K562 (cell line): Measurements from ENCODE around the gene HLF. TPM values are rescaled to one million over a fixed set of nuclear protein-coding genes. Genes with fewer than 3 reads are reported as not detected.

Source experiments
- CAMTA2 ChIP-seq: fragments of 250-450 bp; sonication (Bioruptor Pico); conservative IDR thresholded peaks from 2 replicates; pipeline ENCODE4 v1.5.1; 2022
- JUND ChIP-seq, 2 experiments: IDR thresholded peaks; 2 replicates in 1 of 2; 3 replicates in 1 of 2; pipeline ENCODE4 v1.6.1; 2011; ENCODE audit warnings: borderline replicate concordance in 2 of 2, low read depth in 2 of 2, low read length in 2 of 2, improper control_type of control experiment in 1 of 2, missing biosample characterization in 1 of 2, missing genetic modification characterization in 1 of 2, missing genetic modification reagents in 1 of 2
- MCM2 ChIP-seq: fragments of 450-650 bp; IDR thresholded peaks from 2 replicates; pipeline ENCODE4 v1.6.1; 2017; ENCODE audit warnings: low read depth, mild to moderate bottlenecking
- NFATC3 ChIP-seq: fragments of 450-650 bp; IDR thresholded peaks from 2 replicates; pipeline ENCODE4 v1.6.1; 2017; ENCODE audit warnings: mild to moderate bottlenecking
- RFX5 ChIP-seq: IDR thresholded peaks from 2 replicates; pipeline ENCODE4 v1.6.1; 2011; ENCODE audit warnings: low read depth, mild to moderate bottlenecking, improper control_type of control experiment, low read length
- TBL1XR1 ChIP-seq, 2 experiments: IDR thresholded peaks; 2 replicates each; pipeline ENCODE4 v1.6.1; 2012; ENCODE audit warnings: improper control_type of control experiment in 2 of 2, low read length in 2 of 2, mild to moderate bottlenecking in 1 of 2
- polyA plus RNA-seq, 8 experiments: library from polyadenylated mRNA; depleted of rRNA in 4 of 8; stranded (reverse) in 5 of 8; unstranded in 3 of 8; fragments of >200 nt; fragmentation: Nextera tagmentation in 2 of 8; fragmentation: Illumina TruSeq in 1 of 8; extraction: Ambion mirVana in 2 of 8; extraction: Trizol in 1 of 8; gene quantifications; 2 replicates each; pipeline versions ENCODE4 v1.2.1 to v1.2.3, GENCODE V29; 2011 to 2014; ENCODE audit warnings: inconsistent platforms in 1 of 8, missing spikeins in 1 of 8
- total RNA-seq, 7 experiments: library from RNA; depleted of rRNA in 6 of 7; stranded (reverse); fragments of >200 nt in 6 of 7; fragmentation: Illumina TruSeq in 2 of 7; extraction: Trizol in 2 of 7; gene quantifications; 2 replicates each; pipeline versions ENCODE4 v1.2.1 to v1.2.3, GENCODE V29; 2011 to 2021; ENCODE audit warnings: low replicate concordance in 1 of 7
- TF ChIP-seq, protein P1 (sequence below): sonication (generic); formaldehyde crosslinking; IDR thresholded peaks from 2 replicates; pipeline ENCODE4 v1.8.0; 2023; ENCODE audit warnings: mild to moderate bottlenecking, missing genetic modification reagents
- TF ChIP-seq, protein P2 (sequence below): sonication (generic); formaldehyde crosslinking; IDR thresholded peaks from 2 replicates; pipeline ENCODE4 v1.8.0; 2023; ENCODE audit warnings: missing genetic modification reagents, mild to moderate bottlenecking, borderline replicate concordance

The HLF gene
- total and polyA plus RNA-seq, 9 of the 15 experiments (the other 6 are each of a cell fraction or from before 2014, with no cell fraction given) = 0.03 to 0.24 (median 0.09) TPM

DNA sequence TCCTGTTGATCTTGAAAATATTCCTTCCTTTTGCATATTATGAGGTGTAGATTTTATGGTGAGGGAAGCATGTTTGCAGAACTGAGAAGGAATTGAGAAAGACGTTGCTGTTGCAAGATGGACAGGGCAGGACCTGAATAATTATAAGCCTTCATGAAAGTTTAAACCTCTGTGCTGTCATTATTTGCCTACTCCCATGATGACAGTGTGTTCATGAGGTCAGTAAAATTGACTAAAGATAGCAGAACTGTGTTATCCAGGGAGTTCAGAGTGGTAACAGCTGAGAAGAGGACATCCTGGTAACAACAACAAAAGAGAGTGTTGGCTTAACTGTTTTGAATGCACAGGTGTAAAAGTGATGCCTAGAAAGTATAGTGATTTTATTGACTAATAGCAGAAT is 45.3 kb upstream of the HLF start (continued):
- TF ChIP-seq, protein P1, sequence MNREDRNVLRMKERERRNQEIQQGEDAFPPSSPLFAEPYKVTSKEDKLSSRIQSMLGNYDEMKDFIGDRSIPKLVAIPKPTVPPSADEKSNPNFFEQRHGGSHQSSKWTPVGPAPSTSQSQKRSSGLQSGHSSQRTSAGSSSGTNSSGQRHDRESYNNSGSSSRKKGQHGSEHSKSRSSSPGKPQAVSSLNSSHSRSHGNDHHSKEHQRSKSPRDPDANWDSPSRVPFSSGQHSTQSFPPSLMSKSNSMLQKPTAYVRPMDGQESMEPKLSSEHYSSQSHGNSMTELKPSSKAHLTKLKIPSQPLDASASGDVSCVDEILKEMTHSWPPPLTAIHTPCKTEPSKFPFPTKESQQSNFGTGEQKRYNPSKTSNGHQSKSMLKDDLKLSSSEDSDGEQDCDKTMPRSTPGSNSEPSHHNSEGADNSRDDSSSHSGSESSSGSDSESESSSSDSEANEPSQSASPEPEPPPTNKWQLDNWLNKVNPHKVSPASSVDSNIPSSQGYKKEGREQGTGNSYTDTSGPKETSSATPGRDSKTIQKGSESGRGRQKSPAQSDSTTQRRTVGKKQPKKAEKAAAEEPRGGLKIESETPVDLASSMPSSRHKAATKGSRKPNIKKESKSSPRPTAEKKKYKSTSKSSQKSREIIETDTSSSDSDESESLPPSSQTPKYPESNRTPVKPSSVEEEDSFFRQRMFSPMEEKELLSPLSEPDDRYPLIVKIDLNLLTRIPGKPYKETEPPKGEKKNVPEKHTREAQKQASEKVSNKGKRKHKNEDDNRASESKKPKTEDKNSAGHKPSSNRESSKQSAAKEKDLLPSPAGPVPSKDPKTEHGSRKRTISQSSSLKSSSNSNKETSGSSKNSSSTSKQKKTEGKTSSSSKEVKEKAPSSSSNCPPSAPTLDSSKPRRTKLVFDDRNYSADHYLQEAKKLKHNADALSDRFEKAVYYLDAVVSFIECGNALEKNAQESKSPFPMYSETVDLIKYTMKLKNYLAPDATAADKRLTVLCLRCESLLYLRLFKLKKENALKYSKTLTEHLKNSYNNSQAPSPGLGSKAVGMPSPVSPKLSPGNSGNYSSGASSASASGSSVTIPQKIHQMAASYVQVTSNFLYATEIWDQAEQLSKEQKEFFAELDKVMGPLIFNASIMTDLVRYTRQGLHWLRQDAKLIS (CRISPR knock-in tag) = no peak
- TF ChIP-seq JUND (IDR thresholded peaks at IDR 0.05; ENCODE audit: borderline replicate concordance, low read depth, low read length) (no peak), JUND (tag; IDR thresholded peaks at IDR 0.05; ENCODE audit: borderline replicate concordance, low read depth, low read length) (no peak), CAMTA2 (CRISPR knock-in tag) (no peak), RFX5 (no peak), MCM2 (no peak), NFATC3 (no peak), TBL1XR1 (IDR thresholded peaks at IDR 0.05; ENCODE audit: low read length in 2 of 2) (no peak)
- TF ChIP-seq, protein P2, sequence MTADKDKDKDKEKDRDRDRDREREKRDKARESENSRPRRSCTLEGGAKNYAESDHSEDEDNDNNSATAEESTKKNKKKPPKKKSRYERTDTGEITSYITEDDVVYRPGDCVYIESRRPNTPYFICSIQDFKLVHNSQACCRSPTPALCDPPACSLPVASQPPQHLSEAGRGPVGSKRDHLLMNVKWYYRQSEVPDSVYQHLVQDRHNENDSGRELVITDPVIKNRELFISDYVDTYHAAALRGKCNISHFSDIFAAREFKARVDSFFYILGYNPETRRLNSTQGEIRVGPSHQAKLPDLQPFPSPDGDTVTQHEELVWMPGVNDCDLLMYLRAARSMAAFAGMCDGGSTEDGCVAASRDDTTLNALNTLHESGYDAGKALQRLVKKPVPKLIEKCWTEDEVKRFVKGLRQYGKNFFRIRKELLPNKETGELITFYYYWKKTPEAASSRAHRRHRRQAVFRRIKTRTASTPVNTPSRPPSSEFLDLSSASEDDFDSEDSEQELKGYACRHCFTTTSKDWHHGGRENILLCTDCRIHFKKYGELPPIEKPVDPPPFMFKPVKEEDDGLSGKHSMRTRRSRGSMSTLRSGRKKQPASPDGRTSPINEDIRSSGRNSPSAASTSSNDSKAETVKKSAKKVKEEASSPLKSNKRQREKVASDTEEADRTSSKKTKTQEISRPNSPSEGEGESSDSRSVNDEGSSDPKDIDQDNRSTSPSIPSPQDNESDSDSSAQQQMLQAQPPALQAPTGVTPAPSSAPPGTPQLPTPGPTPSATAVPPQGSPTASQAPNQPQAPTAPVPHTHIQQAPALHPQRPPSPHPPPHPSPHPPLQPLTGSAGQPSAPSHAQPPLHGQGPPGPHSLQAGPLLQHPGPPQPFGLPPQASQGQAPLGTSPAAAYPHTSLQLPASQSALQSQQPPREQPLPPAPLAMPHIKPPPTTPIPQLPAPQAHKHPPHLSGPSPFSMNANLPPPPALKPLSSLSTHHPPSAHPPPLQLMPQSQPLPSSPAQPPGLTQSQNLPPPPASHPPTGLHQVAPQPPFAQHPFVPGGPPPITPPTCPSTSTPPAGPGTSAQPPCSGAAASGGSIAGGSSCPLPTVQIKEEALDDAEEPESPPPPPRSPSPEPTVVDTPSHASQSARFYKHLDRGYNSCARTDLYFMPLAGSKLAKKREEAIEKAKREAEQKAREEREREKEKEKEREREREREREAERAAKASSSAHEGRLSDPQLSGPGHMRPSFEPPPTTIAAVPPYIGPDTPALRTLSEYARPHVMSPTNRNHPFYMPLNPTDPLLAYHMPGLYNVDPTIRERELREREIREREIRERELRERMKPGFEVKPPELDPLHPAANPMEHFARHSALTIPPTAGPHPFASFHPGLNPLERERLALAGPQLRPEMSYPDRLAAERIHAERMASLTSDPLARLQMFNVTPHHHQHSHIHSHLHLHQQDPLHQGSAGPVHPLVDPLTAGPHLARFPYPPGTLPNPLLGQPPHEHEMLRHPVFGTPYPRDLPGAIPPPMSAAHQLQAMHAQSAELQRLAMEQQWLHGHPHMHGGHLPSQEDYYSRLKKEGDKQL = no peak
